PC-3 (cell line): ENCODE results near the gene TTC34.

Experiments used
- CTCF ChIP-seq: fragments of 300-600 bp; sonication (generic); conservative IDR thresholded peaks from 2 replicates; pipeline ENCODE4 v1.5.1; 2017; ENCODE audit warnings: antibody characterized with exemption, low read depth, mild to moderate bottlenecking, low read length
- EZH2phosphoT487 ChIP-seq: fragments of 300-600 bp; sonication (generic); IDR thresholded peaks from 2 replicates; pipeline ENCODE4 v1.6.1; 2018; ENCODE audit warnings: mild to moderate bottlenecking, antibody characterized with exemption, low read length, borderline replicate concordance

- TF ChIP-seq CTCF (no peak), EZH2phosphoT487 (no peak)
Observed at GRCh38 chr1:2627746-2628145, 173.7 kb downstream of the TTC34 start.
